Hematopoietic multipotent progenitor cell treated with erythropoietin and hydrocortisone succinate and interleukin-3 and kit ligand, for 4 days (in vitro differentiated cells): ENCODE measurements around the gene LNP1.

Experiments used
- DNase-seq: peaks from one replicate; pipeline ENCODE4 v3.0.0-alpha.2; 2015

Gene LNP1

DNA sequence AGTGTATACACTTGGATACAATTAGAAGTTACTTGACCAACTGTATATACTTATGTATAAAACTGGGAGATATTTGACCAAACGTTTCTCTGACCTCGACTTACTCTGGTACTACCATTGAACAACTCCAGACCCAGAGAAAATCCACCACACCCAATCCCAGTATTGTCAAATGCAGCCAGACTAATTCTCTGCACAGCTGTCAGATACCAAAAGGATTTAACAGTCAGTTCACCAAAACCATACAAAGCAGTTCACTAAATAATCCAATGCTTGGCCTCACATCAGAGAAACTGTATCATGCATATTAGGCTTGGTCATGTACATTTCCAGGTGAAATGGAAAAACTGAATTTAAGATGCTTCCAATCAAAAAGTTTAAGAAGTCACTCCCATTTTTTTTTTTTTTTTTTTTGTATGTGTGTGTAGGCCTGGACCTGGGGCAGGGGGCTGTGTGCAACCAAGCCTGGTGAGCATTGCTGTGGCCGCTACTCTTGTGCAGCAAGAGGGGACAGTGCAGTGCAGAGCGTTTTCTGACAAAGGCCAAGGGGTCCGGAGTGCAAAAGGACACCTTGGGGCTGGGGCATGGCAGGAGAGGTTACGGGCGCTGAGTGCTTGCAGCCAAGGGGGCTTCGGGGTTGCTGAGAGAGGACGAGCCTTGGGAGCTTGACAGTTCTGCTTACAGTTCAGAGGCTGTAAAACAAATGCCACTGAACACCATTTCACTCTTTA lies 1.8 kb upstream of the LNP1 start:
- no peak for DNase-seq

DNA sequence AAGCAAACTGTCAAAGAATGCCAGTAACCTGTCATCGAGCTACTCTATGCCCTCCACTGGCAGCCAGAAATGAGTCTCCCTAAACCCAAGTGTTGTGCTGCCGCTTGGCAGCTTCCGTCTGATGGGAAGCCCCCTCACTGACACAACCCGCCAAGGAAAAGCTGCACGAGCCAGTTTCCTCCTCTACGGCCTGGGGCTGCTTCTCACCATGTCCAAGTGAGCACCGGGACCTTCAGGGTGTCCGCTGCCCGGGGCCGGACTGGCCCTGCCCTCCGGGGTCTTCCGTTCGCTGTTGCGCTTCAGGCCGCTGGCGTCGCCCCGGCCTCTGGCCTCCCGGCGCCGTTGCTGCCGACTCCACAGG lies 940 bp upstream of the LNP1 start:
- peak; percentile 61 for DNase-seq

DNA sequence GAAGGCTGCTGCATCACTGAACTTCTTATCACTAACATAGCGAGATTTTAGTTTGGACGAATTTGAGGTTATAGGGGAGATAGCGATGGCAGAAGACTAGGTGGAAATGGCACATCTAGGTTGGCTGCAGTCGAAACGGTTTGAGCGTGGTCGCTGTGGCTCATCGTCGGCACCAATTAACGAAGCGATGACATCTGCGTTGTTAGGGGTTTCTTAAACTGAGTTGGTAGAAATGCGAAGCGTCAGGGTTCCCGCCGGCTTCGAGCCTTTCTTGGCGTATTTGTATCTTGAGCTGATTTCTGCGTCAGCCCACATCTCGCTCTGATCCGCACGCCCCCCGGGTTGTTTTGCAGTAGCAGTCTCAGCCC lies 319 bp downstream of the LNP1 start:
- DNase-seq = peak; percentile 68

DNA sequence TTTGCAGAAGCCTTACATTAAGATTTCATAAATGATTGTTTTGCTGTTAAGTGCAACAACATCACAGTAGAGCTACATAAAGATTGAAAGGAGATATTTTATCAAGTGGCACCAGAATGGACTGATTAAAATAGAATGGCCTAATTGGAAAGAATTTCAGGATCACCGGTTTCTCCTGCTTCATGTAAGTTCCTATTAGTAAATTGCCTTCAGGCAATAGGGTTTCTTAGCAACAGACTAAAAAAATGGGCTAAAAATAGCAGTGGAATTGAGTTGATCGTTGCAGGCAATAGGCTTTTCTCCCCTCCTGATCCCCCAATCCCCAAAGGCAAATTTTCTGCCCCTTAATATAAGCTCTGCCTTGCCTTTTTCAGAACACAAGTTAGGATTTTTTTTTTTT lies 917 bp downstream of the LNP1 start:
- peak; percentile 49 for DNase-seq

DNA sequence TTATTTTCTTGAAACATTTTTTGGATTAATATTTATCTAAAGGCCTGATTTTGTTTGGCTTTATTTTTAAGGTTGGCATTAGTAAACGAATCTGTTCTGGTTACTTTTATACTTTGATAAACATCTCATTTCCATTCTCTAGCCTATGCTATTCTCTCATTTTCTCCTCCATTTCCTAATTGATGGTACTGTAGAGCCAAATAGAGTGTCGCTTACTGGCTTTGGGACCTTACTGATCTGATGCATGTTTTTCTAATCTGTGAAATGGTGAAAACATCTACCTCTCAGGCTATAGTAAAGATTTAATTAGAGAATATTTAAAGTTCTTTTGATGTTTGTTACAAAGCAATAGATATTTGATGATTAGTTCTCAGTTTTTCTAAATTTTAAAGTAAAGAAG lies 1.6 kb downstream of the LNP1 start:
- DNase-seq = peak; percentile 14

DNA sequence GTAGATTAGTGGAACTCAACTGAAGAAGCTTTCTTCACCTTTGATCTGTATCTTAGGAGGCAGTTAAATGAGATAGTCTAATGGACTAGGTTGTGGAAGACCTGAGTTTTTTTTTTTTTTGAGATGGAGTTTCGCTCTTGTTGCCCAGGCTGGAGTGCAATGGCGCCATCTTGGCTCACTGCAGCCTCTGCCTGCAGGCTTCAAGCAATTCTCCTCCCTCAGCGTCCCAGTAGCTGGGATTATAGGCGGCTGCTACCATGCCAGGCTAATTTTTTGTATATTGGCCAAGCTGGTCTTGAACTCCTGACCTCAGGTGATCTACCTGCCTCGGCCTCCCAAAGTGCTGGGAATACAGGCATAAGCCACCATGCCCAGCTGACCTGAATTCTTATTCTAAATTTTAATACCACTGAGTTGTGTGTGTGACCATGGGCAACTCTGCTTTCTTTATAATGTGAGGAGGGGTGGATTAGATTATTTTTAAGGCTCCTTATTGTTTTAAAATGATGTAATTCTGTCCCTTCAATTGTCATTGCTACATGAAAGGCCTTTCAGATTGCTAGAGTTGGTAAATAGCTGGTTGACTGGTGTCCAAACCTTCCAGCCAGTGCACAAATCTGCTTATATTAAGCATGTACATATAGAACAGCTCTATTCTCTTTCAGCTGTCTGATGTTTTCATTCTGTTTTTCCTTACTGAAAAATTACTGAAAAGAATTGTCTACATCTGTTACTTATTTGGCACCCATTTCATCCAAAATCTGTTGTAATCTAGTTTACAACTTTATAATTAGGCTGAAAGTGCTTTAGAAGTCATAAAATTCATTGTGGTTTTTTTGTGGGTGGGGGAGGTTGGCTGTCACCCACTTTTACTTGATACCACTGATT lies 2.3 kb downstream of the LNP1 start:
- DNase-seq = peak; percentile 13

DNA sequence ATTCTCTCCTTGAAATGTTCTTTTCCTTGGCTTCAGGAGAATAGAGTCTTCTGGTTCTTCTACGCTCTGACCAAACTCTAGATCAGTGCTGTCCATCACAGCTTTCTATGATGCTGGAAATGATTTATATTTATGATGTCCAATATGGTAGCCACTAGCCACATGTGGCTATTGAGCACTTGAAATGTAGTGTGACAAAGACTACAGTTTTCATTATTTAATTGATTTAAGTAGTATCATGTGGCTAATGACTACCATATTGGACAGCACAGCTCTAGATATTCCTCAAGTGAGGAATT lies 2.9 kb downstream of the LNP1 start:
- DNase-seq = no peak

DNA sequence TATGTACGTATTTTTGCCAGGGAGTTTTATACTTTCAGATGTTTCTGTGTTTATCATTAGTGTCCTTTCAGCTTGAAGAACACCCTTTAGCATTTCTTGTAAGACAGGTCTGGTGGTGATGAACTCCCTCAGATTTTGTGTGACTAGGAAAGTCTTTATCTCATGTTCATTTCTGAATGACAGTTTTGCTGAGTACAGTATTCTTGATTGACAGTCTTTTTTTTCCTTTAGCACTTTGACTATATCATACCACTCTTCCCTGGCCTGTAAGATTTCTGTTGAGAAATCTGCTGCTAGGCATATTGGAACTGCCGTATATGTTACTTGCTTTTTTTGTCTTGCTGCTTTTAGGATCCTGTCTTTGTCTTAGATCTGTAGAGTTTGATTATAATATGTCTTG lies 5.8 kb downstream of the LNP1 start:
- DNase-seq = no peak

DNA sequence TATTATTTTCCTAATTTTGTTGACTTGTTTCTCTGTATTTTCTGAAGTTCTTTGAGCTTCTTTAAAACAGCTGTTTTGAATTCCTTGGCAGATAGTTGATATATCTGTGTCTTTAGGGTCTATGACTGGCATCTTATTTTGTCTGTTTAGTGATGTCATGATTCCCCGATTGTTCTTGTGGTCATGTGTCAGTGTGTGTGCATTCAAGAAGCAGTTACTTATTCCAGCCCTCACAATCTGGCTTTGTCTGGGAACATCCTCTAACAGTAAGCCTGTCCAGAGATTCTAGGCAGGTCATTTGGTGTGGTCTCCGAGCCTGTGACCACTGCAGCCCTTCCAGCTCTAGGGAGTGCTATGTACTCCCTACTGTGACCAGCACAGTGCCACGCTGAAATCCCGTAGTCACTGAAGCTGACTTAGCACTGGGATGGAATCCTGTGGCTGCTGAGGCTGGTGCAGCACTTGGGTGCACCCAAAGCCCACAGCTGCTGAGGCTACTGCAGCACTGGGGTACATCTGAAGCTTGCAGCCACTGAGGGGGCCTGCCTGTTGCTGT lies 6.7 kb downstream of the LNP1 start:
- no peak for DNase-seq

DNA sequence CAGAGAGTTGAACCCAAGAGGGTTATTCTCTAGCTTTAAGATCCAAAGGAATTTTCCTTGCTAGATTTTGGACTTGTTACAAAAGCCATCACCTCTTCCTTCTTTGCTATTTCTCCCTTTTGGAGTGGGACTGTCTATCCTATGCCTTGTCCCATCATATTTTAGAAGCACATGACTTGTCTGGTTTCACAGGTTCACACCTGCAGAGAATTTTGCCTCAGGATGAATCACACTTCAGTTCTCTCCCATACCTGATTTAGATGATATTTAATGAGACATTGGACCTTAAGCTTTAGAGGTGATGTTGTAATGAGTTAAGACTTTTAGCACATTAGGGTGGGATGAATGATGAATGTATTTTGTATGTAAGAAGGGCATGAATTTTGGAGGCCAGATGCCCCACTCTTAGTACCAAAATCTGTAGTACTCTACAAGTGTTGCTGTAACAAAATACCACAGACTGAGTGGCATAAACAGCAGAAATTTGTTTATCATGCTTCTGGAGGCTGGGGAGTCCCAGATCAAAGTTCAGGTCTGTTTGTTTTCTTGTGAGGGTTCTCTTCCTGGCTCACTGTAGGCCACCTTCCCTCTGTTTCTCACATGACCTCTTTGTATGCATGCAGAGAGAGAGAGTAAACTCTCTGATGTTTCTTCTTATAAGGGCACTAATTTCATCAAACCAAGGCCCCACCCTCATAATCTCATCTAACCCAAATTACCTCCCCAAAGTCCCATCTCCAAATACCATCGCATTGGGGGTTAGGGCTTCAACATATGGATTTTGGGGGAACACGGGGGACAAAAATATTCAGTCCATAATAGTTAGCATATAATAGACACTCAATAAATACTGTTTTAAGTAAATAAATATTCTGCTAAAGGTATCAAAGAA lies 10.0 kb downstream of the LNP1 start:
- no peak for DNase-seq

DNA sequence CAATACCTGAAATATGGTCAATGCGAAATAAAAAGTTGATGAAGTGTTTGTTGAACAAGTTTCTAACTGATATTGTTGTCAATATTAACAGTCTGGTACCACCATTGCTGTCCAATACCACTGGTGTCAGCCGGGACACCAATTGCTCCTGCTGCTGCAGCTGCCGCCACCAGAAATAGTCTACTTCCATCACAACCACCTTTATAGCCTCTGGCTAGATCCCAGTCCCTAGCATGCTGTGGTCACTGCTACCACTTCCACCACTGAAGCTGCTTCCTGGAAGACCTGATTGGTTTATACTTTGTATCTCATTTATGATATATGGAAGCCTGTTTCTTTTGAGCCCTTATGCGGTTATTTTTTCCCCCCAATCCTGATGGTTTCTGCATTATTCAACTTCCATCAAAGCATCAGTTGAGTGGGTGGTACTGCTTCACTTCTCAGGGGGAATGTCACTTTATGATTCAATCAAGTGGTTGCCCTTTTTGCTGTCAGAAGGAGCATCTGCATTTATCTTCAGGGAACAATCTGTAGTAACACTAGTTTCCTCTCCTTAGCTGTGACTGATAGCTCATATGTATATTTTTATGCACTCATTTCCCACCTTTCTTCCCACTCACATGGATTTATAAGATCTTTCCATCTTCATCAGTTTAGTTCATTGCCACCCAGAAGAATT lies 11.7 kb downstream of the LNP1 start:
- peak; percentile 38 for DNase-seq

DNA sequence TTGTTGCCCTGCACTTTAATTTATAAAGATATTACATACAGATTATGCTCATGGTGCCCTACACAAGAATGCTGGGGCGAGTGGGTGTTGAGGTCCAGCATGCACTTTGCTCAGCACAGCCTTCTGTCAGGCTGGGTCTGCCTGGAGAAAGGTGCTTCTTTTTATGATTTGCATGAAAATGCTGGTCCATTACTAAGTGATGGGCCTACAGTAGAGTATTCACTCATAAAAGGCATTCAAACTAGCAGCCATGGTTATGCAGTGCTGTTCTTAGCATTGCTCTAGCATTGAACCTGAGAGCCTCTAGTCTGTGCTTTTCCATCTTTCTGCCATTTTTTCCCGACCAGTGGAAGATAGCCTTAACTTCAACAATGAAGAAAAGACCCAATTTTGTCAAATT lies 12.3 kb downstream of the LNP1 start:
- no peak for DNase-seq

DNA sequence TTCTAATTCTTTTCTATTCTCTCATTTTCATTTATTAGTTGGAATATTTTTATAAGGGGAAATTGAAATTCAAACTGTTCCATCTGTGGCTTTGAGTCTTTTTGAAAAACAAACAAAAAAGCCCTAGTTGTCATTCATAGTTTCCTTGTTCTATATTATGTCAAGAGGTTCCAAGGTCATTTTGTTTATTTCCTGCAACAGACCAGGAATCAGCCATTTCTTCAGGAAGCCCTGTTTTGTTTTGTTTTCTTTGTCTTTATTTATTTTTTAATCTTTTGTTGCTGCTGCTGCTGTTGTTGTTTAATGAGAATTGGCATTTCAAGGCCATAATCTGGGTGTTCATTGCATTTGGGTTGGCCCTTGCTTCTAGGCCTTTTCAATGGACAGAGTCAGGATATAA lies 14.8 kb downstream of the LNP1 start:
- DNase-seq = no peak

DNA sequence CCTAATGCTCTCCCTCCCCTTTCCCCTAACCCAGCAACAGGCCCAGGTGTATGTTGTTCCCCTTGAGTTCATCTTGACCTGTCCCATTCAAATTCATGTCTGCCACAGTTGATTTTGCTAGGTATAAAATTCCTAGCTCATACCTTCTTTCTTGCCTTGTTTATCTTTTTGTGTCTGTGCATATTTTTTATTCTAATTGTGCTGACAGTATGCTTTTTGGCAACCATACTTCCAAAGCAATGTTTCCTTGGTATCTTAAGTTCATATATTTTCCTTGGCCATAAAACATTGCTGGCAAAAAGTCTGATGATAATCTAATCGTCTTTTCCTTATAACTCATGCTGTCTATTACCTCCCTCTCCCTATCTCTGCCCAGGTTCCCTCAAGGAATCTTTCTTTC lies 15.5 kb downstream of the LNP1 start:
- no peak for DNase-seq

DNA sequence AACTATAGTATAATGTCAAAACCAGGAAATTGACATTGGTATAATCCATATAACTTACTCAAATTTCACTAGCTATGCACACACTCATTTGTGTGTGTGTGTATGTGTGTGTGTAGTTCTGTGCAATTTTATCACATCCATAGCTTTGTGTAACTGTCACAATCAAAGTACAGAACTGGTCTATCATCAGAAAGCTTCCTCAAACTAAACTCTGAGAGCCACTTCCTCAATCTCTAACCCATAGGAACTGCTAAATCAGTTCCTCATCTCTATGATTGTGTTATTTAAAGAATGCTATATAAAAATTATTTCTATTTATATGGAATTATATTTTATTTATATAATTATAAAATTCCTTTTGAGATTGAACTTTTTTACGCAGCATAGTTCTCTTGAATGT lies 18.1 kb downstream of the LNP1 start:
- peak; percentile 62 for DNase-seq

DNA sequence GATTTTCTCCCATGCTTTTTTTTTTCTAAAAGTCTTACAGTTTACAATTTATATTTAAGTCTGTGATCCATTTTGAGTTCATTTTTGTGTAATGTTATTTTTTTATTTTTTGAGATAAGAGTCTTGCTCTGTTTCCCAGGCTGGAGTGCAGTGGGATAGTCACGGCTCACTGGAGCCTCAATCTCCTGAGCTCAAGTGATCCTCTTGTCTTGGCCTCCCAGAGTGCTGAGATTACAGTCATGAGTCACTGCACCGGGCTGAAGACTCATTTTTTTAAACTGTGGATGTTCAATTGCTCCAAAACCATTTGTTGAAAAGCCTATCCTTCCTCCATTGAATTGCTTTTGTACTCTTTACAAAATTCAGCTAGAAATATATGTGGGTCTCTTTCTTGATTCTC lies 19.5 kb downstream of the LNP1 start:
- no peak for DNase-seq

DNA sequence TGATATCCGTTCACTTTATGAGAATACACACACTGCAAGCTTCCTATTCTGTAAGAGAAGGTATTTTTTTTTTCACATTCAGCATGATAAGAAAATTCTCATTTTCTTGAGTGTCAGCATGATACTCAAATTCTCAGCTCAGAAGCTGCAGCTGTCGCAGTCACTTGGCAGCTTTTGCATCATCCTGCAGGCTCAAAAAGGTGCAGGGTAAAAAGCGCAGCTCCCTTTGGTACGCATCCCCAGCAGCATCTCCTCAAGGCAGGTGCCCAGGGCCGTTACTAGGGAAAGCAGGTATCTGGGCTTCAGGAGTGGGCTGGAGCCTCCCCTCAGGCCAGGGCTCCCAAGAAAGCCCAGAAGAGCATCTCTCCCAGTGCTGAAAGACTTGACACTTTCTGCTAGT lies 22.3 kb downstream of the LNP1 start:
- DNase-seq = no peak

DNA sequence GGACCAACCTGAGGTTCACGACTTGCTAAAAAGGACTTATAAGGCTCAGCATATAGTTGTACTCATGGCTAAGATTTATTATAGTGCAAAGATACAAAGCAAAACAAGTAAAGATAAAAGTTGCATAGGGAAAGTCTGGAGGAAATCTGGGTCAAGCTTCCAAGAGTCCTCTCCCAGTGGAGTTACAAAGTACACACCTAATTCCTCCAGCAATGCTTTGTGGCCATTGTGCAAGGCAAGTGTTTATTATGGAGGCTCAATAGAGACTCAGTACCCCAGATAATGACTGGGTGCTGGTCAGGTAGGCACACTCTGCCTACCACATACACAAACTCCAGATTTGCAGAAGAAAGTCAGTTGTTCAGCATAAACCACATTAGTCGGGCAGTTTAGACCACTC lies 22.9 kb downstream of the LNP1 start:
- DNase-seq = no peak

DNA sequence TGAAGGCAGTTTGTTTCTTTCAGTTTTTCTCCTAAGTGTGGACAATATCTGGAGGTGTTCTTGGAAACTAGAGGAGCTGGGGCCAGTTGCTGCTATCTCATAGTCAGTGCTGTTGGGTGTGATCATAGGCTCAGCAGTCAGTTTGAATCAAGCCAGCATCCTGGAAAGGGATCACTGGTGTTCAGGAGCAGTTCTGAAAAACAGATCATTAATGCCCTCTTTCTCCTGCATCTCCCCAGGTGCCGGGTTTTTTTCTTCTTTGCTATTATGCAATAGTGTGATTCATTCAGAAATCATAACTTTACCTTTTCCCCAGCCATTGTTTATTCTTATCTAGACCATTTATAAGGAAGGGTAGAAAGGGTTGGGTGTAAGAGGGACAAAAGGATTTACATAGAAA lies 24.0 kb downstream of the LNP1 start:
- DNase-seq = no peak

DNA sequence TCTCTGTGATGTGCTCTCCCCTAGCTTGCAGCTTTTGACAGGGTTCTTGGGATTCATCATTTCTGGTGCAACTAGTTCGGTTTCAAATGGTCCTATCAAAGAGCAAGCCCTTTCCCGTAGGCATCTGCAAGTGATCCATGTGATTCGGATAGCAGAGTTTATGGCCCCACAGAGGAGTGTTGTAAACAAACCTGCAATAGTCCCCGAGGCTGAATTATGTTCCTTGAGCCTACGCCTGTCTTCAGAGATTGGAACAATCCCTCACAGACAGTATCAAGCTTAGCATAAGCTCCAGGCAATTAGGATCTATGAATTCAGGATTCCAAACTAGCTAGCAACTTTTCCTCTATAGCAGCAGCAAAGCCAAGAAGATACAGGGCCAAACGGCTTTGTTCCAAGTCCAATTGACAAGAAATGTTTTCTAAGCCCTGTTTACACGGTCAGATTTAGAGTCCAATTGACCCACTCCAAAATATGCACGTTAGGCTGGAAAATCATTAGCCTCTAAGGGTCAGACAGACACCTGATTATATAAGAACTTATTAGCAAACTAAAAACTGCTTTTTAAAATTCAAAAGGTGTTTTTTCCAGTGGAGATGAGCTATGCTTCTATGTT lies 24.8 kb downstream of the LNP1 start:
- DNase-seq = no peak

DNA sequence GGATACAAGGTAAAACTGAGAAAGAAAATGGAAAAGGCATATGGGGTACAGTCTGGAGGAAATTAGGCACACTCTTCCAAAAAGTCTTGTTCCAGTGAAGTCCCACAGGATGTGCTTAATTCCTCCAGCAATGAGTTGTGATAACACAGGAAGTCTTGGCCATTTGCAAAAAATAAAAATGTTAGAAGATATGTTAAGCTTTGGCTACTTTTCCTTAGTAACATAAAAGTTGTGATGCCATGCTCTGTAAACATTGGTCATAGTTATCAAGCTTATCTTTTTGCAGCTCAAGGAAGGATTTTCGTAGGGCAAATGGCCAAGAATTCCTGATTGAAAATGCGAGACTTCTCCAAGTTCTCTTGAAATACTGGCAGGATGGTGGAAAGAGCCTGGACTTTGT lies 26.4 kb downstream of the LNP1 start:
- no peak for DNase-seq

DNA sequence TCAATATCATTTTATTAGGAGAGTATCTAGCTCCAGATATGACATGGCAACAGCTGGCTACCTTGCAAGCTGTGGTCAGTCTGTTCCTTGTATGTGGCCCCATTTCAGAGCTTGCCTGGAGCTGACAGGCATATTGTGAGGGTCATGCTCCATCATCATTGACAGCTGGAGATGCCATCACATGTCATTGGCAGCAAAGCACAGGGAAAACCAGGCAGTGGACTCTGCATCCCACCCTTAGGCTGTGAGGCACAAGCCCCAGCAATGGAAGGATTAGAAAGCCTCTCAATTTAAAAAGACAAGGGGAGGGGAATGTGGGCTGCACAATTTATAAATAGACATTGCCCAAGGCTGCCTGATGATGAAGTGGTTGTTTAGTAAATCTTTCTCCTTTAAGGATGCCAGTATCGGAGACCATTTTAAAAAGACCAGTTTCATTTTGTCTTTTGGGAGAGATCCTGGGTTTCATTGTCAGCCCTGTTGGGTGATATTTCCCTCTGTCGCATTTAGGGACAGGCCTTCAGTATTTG lies 27.9 kb downstream of the LNP1 start:
- DNase-seq = no peak
